HG03558 (cell line): ENCODE results near the gene RPS19.
"Not testable (repeated sequence)": the region's sequence is repeated elsewhere in the genome, so short reads cannot be mapped to it uniquely, and the experiment has no call there.

Experiments
- ATAC-seq: cut with Tn5 transposase; IDR thresholded peaks from one replicate; pipeline ENCODE4 v1.9.1; 2021; ENCODE audit warnings: moderate number of reproducible peaks; ENCODE audit not compliant: unreplicated experiment; ENCODE audit errors: extremely low read depth

RPS19 gene

GRCh38 chr19:41910992-41911888 is 51.2 kb downstream of the RPS19 start:
- ATAC-seq = no peak

DNA sequence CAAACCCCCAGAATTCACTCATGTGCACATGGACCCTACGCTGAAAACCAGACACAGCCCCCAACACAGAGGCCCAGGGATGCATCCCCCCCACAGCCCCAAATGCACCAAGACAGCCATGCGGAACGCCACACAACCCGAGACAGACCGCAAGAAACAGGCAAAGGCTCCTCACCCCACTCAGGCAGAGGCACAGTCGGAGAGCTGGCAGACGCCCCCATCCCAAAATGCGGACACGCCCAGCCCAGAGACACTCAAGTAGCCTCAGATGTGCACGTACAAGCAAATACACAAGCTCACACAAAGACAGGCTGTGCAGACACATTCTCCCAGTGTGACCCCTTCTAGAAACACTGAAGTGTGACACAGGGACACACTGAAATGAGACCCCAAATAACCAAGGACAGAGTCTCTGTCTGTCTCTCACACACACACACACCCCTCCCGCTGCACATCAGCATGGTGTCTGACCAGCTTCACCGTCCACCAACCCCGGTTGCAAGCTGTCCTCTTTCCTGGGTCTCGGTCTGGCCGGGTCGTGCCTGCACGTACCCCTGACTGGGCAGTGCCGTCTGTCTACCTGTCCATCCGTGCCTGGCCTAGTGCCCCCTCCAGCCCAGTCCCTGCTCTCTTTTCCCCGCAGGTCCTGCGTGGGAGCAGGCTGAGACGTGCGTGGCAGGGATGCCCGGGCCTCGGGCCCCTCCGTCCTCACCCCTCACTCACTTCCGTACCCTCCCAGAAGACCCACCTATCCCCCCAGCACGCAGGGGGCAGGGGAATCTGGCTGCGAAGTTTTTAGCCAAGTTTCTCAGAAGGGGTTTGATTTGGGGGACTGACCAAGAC is 52.1 kb downstream of the RPS19 start:
- ATAC-seq = no peak

- no peak for ATAC-seq
These were observed 53.0 kb downstream of the RPS19 start for GRCh38 chr19:41912899-41913537.

GRCh38 chr19:41913538-41914423 is 53.7 kb downstream of the RPS19 start:
- no peak for ATAC-seq

- not testable (repeated sequence) for ATAC-seq
These were observed 54.4 kb downstream of the RPS19 start for GRCh38 chr19:41914424-41914834.

GRCh38 chr19:41915021-41915775 is 55.1 kb downstream of the RPS19 start:
- ATAC-seq = no peak

DNA sequence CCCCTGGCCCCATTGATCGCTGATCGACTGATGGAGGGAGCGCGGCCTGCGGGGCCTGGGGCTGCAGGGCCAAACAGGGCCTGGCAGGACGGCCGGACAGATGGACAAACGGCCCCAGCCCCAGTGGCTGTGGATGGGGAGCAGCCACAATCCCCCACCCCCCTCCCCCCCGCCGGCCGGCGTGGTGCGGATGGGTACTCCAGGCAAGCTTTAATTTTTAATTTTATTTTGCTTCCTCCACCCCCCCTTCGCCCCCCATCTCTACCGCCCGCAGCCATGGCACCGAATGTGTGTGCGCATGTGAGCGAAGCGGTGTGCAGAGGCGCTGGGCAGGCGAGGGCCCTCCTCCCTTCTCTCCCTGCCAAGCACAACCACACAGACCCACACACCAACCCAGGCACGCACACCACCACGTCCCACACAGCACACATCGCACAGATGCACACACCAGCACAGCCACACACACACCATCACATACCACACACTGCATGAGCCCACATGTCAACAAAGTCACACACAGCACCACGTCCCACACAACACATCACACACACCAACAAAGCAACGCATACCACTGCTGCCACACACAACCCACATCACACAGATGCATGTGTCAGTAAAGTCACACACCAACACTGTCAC is 55.8 kb downstream of the RPS19 start:
- no peak for ATAC-seq

- no peak for ATAC-seq
These were observed 57.6 kb downstream of the RPS19 start for GRCh38 chr19:41917676-41918075.

- no peak for ATAC-seq
These were observed 58.0 kb downstream of the RPS19 start for GRCh38 chr19:41918095-41918494.

DNA sequence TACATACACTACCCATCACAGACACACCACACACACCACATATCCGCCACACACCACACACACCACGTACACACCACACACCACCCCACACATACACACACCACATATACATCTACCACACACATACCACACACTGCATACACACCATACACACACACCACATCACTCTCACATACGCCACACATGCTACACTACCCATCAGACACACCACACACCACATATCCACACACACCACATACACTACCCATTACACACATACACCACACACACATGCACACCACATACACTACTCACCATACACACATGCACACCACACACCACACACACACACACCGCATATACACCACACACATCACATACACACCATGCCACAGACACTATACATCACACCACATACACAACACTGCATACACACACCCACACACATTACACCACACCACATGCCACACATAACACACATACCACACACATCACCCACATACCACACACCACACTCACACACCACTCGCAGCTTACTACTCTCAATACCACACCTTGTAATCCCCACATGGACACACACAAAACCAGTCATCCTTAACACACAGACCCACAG is 58.7 kb downstream of the RPS19 start:
- ATAC-seq = no peak

DNA sequence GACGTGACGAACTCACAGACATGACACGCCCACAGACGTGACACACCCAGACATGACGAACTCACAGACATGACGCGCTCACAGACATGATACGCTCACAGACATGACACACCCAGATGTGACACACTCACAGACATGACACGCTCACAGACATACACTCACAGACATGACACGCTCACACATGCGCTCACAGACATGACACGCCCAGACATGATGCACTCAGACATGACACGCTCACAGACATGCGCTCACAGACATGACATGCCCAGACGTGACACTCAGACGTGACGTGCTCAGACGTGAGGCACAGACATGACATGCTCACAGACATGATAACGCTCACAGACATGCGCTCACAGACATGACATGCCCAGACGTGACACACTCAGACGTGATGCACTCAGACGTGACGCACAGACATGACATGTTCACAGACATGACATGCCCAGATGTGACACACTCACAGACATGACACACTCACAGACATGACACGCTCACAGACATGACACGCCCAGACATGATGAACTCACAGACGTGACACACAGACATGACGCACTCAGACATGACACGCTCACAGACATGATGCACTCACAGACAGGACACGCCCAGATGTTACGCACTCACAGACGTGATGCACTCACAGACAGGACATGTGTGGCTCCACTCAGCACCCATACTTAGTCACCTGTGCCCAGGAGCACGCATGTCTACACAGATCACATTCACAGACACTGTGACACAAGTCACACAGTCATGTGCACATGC is 60.1 kb downstream of the RPS19 start:
- no peak for ATAC-seq

DNA sequence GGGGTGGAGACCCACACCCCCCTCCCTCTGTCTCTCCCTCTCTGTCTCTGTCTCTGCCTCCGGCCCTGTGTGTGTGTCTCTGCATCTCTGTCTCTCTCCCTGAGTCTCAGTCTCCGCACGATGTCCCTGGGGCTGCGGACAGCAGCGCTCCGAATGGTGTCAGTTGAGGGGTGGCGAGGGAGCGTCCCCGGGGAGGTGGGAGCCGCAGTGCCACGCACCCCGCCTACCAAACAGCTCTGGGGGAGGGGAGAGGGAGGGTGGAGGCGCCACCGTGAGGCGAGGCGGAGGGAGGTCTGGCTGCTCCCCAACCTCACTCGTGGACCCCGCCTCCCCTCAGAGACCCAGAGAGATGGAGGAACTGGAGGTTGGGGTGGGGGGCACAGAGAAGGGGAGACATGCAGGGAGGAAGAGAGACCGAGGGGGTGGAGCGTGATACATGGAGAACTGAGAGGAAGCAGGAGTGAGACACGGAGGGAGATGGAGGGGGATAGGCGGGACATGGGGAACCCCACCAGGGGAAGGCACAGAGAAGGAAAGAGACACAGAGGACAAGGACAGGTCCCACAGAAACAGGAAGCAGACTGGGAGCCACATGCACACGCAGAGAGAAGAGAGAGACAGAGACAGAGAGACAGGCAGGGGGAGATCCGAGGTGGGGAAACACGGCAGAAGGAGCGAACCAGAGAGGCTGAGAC is 61.0 kb downstream of the RPS19 start:
- no peak for ATAC-seq

DNA sequence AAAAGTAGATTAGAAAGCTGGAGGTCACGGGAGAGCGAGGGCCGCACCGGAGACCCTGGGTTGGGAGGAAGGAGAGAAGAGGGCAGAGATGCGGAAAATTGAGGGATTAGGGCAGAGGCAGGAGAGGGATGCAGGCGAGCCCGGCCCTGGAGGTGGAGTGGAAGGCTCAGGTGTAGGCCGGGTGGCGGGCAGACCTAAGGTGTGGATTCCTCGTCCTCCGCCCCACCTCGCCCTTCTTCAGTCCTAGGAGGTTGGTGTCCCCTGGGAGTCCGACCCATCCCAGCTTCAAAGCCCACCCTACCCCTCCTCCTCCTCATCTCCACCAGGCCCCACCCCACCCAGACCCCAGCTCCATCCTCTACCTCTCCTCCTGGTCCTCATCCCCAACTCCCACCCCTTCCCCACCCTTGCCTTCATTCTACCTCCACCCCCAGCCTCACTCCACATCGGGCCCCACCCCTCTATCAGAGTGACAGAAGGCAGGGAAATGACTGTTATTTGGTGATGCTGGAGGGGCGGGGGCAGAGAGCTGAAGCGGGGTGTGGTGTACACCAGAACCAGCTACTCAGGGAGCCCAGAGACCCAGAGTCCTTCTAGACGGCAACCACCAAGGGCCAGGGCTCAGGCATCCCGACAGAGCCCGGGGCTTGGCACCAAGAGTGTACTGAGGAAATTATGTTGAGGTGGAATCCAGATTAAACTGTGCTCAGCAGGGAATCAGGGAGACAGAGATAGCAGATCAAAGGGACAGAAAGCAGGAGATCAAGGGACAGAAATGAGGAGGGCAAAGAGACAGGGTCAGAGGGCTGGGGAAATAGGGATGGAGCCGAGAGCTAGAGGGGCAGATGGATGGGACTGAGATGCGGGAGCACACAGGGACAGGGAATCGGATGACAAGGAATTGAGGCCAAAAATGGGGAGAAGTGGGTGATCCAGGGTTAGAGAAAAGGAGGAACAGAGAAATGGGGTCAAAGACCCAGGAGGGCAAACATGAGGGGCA is 61.8 kb downstream of the RPS19 start:
- no peak for ATAC-seq
